ENCODE measurements around the gene PCLO. TPM values are rescaled to one million over a fixed set of nuclear protein-coding genes. Genes with fewer than 3 reads are reported as not detected.

Gene PCLO, protein sequence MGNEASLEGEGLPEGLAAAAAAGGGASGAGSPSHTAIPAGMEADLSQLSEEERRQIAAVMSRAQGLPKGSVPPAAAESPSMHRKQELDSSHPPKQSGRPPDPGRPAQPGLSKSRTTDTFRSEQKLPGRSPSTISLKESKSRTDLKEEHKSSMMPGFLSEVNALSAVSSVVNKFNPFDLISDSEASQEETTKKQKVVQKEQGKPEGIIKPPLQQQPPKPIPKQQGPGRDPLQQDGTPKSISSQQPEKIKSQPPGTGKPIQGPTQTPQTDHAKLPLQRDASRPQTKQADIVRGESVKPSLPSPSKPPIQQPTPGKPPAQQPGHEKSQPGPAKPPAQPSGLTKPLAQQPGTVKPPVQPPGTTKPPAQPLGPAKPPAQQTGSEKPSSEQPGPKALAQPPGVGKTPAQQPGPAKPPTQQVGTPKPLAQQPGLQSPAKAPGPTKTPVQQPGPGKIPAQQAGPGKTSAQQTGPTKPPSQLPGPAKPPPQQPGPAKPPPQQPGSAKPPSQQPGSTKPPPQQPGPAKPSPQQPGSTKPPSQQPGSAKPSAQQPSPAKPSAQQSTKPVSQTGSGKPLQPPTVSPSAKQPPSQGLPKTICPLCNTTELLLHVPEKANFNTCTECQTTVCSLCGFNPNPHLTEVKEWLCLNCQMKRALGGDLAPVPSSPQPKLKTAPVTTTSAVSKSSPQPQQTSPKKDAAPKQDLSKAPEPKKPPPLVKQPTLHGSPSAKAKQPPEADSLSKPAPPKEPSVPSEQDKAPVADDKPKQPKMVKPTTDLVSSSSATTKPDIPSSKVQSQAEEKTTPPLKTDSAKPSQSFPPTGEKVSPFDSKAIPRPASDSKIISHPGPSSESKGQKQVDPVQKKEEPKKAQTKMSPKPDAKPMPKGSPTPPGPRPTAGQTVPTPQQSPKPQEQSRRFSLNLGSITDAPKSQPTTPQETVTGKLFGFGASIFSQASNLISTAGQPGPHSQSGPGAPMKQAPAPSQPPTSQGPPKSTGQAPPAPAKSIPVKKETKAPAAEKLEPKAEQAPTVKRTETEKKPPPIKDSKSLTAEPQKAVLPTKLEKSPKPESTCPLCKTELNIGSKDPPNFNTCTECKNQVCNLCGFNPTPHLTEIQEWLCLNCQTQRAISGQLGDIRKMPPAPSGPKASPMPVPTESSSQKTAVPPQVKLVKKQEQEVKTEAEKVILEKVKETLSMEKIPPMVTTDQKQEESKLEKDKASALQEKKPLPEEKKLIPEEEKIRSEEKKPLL (N-terminal part only)
- polyA plus RNA-seq (2013, experiment 1 of 2) = 0.74 TPM
- 0.57 TPM for polyA plus RNA-seq (2013, experiment 2 of 2)

DNA sequence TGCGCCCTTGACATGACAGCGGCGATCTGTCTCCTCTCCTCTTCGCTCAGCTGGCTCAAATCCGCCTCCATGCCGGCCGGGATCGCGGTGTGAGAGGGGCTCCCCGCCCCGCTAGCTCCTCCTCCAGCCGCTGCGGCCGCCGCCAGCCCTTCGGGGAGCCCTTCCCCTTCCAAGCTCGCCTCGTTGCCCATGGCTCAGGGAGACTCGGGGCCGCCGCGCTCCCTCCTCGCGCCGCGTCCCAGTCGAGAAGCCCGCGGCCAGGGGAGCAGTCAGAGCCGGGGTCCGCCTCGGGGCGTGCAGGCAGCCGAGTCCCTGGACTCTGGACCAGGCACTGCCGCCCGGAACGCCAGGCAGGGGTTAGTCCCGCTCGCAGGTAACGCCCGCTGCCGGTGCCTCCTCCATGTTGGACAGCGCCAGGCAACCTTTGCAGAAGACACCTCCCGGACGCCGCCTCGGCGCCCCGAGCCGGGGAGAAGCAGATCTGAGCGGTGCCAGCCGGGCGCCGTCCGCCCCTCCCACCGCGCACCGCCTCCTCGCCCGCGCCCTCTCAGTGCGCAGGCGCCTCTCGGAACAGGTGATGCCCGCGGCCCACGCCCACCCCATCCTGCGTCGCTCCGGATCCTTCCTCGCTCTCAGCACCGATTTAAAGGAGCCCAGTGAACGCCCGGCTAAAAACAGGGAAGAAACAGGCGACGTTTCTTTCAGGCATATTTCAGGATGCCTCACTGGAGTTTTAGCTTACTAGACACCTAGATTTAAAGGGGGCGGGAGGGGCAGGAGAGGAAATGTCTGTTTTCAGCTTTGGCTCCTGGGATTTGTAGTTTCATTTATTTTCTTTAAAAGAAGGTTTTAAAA lies at the start of gene PCLO:
Gene PCLO, minus strand, starts transcription at position 483 of the 855 bp plus-strand sequence. Its CDS starts 292 bp downstream, at position 191.
- H4K5ac ChIP-seq (ENCODE audit: low read length) = no peak within 1 kb of the TSS
- H3K56ac ChIP-seq (ENCODE audit: low read length) = peak within 1 kb of the TSS; percentile 84
- H3K23ac ChIP-seq (ENCODE audit: low read length) = no peak within 1 kb of the TSS
- H2BK5ac ChIP-seq (ENCODE audit: low read length) = no peak within 1 kb of the TSS
- no CpG with 5 or more reads among the region's 77 CpGs for WGBS (ENCODE audit: extremely low coverage, insufficient coverage, low lambda C conversion rate)
- no peak within 1 kb of the TSS for H3K18ac ChIP-seq (ENCODE audit: low read length)
- no peak within 1 kb of the TSS for H4K8ac ChIP-seq (ENCODE audit: low read depth, low read length)
- H3K4me3 ChIP-seq (ENCODE audit: low read length) = peak within 1 kb of the TSS; percentile 64
- H2BK15ac ChIP-seq (replicated peaks; ENCODE audit: low read depth) = no peak within 1 kb of the TSS
- no peak within 1 kb of the TSS for H2BK120ac ChIP-seq (ENCODE audit: low read depth, low read length)
- peaks cover 2% of the 10 kb centered on the region for H3K27me3 ChIP-seq (ENCODE audit: insufficient read depth, low read length, poor library complexity)
- no peak within 1 kb of the TSS for H3K4ac ChIP-seq (ENCODE audit: low read depth, low read length)
- DNase-seq = peak; percentile 96
- no peaks in the 10 kb centered on the region for H3K36me3 ChIP-seq (ENCODE audit: control insufficient read depth, insufficient read depth, low read length)
- H3K4me1 ChIP-seq (ENCODE audit: control insufficient read depth, low read depth, low read length) = no peaks in the 10 kb centered on the region
- H3K79me2 ChIP-seq (ENCODE audit: control insufficient read depth, insufficient read depth, low read length) = no peaks in the 10 kb centered on the region
- H3K79me1 ChIP-seq (ENCODE audit: low read length) = no peaks in the 10 kb centered on the region
- no peak within 1 kb of the TSS for H2AK5ac ChIP-seq (ENCODE audit: low read length)
- peak within 1 kb of the TSS; percentile 33 for H3K27ac ChIP-seq (ENCODE audit: low read depth, low read length)
- peak within 1 kb of the TSS; percentile 91 for H3K4me2 ChIP-seq (ENCODE audit: low read length)
- peak within 1 kb of the TSS; percentile 71 for H3K9ac ChIP-seq (ENCODE audit: low read length)

DNA sequence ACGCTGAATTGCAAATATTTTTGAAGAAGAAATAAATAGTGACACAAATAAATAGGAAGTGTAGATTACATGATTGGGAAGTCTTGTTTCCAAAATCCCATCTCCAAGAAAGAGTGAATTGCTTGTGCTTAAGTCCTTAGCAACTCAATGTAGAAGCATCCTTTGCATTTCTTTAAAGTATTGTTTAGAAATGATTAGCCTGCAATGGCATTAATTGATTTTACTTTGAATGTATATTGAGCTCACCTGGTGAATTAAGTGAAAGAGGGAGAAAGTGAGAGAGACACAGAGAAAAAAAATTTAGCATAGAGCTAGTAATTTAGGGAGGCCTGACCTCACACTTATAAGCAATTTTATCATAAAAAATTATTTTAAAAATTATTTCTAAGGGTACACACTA lies 49.0 kb upstream of the PCLO start:
- no peak for DNase-seq
- Histone ChIP-seq H2BK5ac (ENCODE audit: low read length) (no peak overlapping the region), H3K56ac (ENCODE audit: low read length) (no peak overlapping the region), H4K8ac (ENCODE audit: low read depth, low read length) (no peak overlapping the region), H3K4me3 (ENCODE audit: low read length) (no peak overlapping the region), H3K23ac (ENCODE audit: low read length) (no peak overlapping the region), H3K18ac (ENCODE audit: low read length) (no peak overlapping the region), H4K5ac (ENCODE audit: low read length) (no peak overlapping the region), H2BK120ac (ENCODE audit: low read depth, low read length) (no peak overlapping the region), H3K36me3 (ENCODE audit: control insufficient read depth, insufficient read depth, low read length) (no peaks in the 10 kb centered on the region), H3K27ac (ENCODE audit: low read depth, low read length) (no peak overlapping the region), H3K9ac (ENCODE audit: low read length) (no peak overlapping the region), H2BK15ac (replicated peaks; ENCODE audit: low read depth) (no peak overlapping the region), H3K79me2 (ENCODE audit: control insufficient read depth, insufficient read depth, low read length) (no peaks in the 10 kb centered on the region), H2AK5ac (ENCODE audit: low read length) (no peak overlapping the region), H3K4ac (ENCODE audit: low read depth, low read length) (no peak overlapping the region), H3K4me2 (ENCODE audit: low read length) (no peak overlapping the region), H3K27me3 (ENCODE audit: insufficient read depth, low read length, poor library complexity) (no peaks in the 10 kb centered on the region), H3K79me1 (ENCODE audit: low read length) (no peaks in the 10 kb centered on the region), H3K4me1 (ENCODE audit: control insufficient read depth, low read depth, low read length) (no peaks in the 10 kb centered on the region)
- WGBS (ENCODE audit: extremely low coverage, insufficient coverage, low lambda C conversion rate) = no CpG with 5 or more reads among the region's 1 CpG

DNA sequence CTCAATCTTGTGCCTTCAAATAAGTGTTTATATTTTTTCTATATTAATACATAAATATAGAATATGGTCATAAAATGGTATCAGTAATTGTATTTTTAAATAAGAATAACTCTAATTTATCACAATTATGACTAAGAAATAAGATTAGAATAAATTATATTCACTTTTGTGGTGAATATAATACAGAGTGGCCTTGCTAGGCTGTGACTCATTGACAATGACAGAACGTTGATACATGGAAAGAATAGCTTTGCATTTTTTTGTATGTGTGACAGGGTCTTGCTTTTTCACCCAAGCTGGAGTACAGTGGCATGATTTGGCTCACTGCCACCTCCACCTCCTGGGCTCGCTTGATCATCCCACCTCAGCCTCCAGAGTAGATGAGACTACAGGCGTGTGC lies 47.8 kb upstream of the PCLO start:
- no peak overlapping the region for H3K18ac ChIP-seq (ENCODE audit: low read length)
- no peak overlapping the region for H2AK5ac ChIP-seq (ENCODE audit: low read length)
- H3K36me3 ChIP-seq (ENCODE audit: control insufficient read depth, insufficient read depth, low read length) = no peaks in the 10 kb centered on the region
- DNase-seq = no peak
- H2BK120ac ChIP-seq (ENCODE audit: low read depth, low read length) = no peak overlapping the region
- no peak overlapping the region for H2BK5ac ChIP-seq (ENCODE audit: low read length)
- H3K4ac ChIP-seq (ENCODE audit: low read depth, low read length) = no peak overlapping the region
- no peak overlapping the region for H3K27ac ChIP-seq (ENCODE audit: low read depth, low read length)
- H3K23ac ChIP-seq (ENCODE audit: low read length) = no peak overlapping the region
- H3K4me2 ChIP-seq (ENCODE audit: low read length) = no peak overlapping the region
- no peak overlapping the region for H4K5ac ChIP-seq (ENCODE audit: low read length)
- H3K79me2 ChIP-seq (ENCODE audit: control insufficient read depth, insufficient read depth, low read length) = no peaks in the 10 kb centered on the region
- no CpG with 5 or more reads among the region's 3 CpGs for WGBS (ENCODE audit: extremely low coverage, insufficient coverage, low lambda C conversion rate)
- no peak overlapping the region for H3K56ac ChIP-seq (ENCODE audit: low read length)
- no peak overlapping the region for H2BK15ac ChIP-seq (replicated peaks; ENCODE audit: low read depth)
- H3K79me1 ChIP-seq (ENCODE audit: low read length) = no peaks in the 10 kb centered on the region
- H4K8ac ChIP-seq (ENCODE audit: low read depth, low read length) = no peak overlapping the region
- H3K9ac ChIP-seq (ENCODE audit: low read length) = no peak overlapping the region
- H3K4me1 ChIP-seq (ENCODE audit: control insufficient read depth, low read depth, low read length) = no peaks in the 10 kb centered on the region
- no peaks in the 10 kb centered on the region for H3K27me3 ChIP-seq (ENCODE audit: insufficient read depth, low read length, poor library complexity)
- no peak overlapping the region for H3K4me3 ChIP-seq (ENCODE audit: low read length)

DNA sequence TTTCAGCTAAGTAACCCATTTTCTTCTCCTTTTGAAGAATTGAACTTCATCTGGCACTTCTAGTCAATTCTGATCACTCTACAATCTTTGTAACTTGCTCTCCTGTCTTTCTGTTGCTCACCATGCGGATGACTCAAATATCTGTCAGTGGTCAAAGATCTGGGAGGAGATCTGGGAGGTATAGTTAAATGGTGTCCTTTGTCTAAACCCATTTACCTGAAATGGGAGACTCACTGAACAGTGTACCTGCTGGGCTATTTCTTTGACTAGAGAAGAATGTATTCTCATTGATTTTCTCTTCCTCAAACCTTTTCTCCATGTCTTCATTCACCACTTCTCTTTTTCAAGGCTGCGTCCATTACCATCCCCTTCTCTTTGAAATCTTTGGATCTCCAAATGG lies 42.0 kb upstream of the PCLO start:
- DNase-seq = no peak
- Histone ChIP-seq H3K4ac (ENCODE audit: low read depth, low read length) (no peak overlapping the region), H2BK120ac (ENCODE audit: low read depth, low read length) (no peak overlapping the region), H3K36me3 (ENCODE audit: control insufficient read depth, insufficient read depth, low read length) (no peaks in the 10 kb centered on the region), H4K5ac (ENCODE audit: low read length) (no peak overlapping the region), H3K79me2 (ENCODE audit: control insufficient read depth, insufficient read depth, low read length) (no peaks in the 10 kb centered on the region), H4K8ac (ENCODE audit: low read depth, low read length) (no peak overlapping the region), H2BK5ac (ENCODE audit: low read length) (no peak overlapping the region), H3K27me3 (ENCODE audit: insufficient read depth, low read length, poor library complexity) (no peaks in the 10 kb centered on the region), H2AK5ac (ENCODE audit: low read length) (no peak overlapping the region), H3K9ac (ENCODE audit: low read length) (no peak overlapping the region), H3K4me1 (ENCODE audit: control insufficient read depth, low read depth, low read length) (no peaks in the 10 kb centered on the region), H3K79me1 (ENCODE audit: low read length) (no peaks in the 10 kb centered on the region), H3K27ac (ENCODE audit: low read depth, low read length) (no peak overlapping the region), H2BK15ac (replicated peaks; ENCODE audit: low read depth) (no peak overlapping the region), H3K4me3 (ENCODE audit: low read length) (no peak overlapping the region), H3K4me2 (ENCODE audit: low read length) (no peak overlapping the region), H3K18ac (ENCODE audit: low read length) (no peak overlapping the region), H3K56ac (ENCODE audit: low read length) (no peak overlapping the region), H3K23ac (ENCODE audit: low read length) (no peak overlapping the region)
- no CpG with 5 or more reads among the region's 2 CpGs for WGBS (ENCODE audit: extremely low coverage, insufficient coverage, low lambda C conversion rate)

DNA sequence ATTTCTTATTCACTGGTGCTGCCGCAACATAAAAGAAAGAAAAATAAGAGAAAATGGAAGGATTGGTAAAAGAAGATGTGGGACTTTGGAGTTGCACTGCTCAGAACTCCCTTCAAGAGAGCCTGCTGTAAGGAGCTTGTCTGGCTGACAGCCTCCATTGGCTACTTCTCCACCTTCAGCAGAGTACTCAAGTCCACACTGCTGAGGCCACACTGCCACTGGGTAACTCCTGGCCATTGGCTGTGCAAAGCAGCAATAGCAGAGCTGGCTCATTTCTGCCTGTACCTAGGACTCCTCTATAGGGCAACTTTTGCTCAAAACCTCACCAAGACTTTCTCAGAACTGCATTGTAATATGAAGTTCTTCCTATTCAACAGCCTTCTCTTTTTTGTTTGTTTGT lies 38.7 kb upstream of the PCLO start:
- H3K56ac ChIP-seq (ENCODE audit: low read length) = no peak overlapping the region
- no peak overlapping the region for H2BK15ac ChIP-seq (replicated peaks; ENCODE audit: low read depth)
- no peaks in the 10 kb centered on the region for H3K36me3 ChIP-seq (ENCODE audit: control insufficient read depth, insufficient read depth, low read length)
- H4K8ac ChIP-seq (ENCODE audit: low read depth, low read length) = no peak overlapping the region
- H3K4me2 ChIP-seq (ENCODE audit: low read length) = no peak overlapping the region
- no CpG with 5 or more reads among the region's 1 CpG for WGBS (ENCODE audit: extremely low coverage, insufficient coverage, low lambda C conversion rate)
- no peak overlapping the region for H3K18ac ChIP-seq (ENCODE audit: low read length)
- H2BK120ac ChIP-seq (ENCODE audit: low read depth, low read length) = no peak overlapping the region
- no peak overlapping the region for H3K23ac ChIP-seq (ENCODE audit: low read length)
- no peak overlapping the region for H3K4ac ChIP-seq (ENCODE audit: low read depth, low read length)
- H2BK5ac ChIP-seq (ENCODE audit: low read length) = no peak overlapping the region
- DNase-seq = peak; percentile 5
- H4K5ac ChIP-seq (ENCODE audit: low read length) = no peak overlapping the region
- H3K4me1 ChIP-seq (ENCODE audit: control insufficient read depth, low read depth, low read length) = no peaks in the 10 kb centered on the region
- H3K27me3 ChIP-seq (ENCODE audit: insufficient read depth, low read length, poor library complexity) = no peaks in the 10 kb centered on the region
- no peak overlapping the region for H3K9ac ChIP-seq (ENCODE audit: low read length)
- no peak overlapping the region for H3K27ac ChIP-seq (ENCODE audit: low read depth, low read length)
- H3K79me2 ChIP-seq (ENCODE audit: control insufficient read depth, insufficient read depth, low read length) = no peaks in the 10 kb centered on the region
- H3K79me1 ChIP-seq (ENCODE audit: low read length) = no peaks in the 10 kb centered on the region
- no peak overlapping the region for H2AK5ac ChIP-seq (ENCODE audit: low read length)
- H3K4me3 ChIP-seq (ENCODE audit: low read length) = no peak overlapping the region

Data from mesendoderm (in vitro differentiated cells).